ENCODE data around the gene CACNA1H.
"Not testable (repeated sequence)": the region's sequence is repeated elsewhere in the genome, so short reads cannot be mapped to it uniquely, and the experiment has no call there.

GRCh38 chr16:1254821-1255220 is 101.9 kb downstream of the CACNA1H start:
- TF ChIP-seq, protein P1, sequence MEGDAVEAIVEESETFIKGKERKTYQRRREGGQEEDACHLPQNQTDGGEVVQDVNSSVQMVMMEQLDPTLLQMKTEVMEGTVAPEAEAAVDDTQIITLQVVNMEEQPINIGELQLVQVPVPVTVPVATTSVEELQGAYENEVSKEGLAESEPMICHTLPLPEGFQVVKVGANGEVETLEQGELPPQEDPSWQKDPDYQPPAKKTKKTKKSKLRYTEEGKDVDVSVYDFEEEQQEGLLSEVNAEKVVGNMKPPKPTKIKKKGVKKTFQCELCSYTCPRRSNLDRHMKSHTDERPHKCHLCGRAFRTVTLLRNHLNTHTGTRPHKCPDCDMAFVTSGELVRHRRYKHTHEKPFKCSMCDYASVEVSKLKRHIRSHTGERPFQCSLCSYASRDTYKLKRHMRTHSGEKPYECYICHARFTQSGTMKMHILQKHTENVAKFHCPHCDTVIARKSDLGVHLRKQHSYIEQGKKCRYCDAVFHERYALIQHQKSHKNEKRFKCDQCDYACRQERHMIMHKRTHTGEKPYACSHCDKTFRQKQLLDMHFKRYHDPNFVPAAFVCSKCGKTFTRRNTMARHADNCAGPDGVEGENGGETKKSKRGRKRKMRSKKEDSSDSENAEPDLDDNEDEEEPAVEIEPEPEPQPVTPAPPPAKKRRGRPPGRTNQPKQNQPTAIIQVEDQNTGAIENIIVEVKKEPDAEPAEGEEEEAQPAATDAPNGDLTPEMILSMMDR (IDR thresholded peaks at IDR 0.05; ENCODE audit: low read depth, low read length), result not testable (repeated sequence)
- not testable (repeated sequence) for TF ChIP-seq EZH2phosphoT487 (IDR thresholded peaks at IDR 0.05; ENCODE audit: low read depth)

Measured in OCI-LY3 (cell line).